ENCODE results near the gene CDIP1.
"Not testable (repeated sequence)": the region's sequence is repeated elsewhere in the genome, so short reads cannot be mapped to it uniquely, and the experiment has no call there.

Gene CDIP1

GRCh38 chr16:4538350-4539235 lies at the start of gene CDIP1:
Gene CDIP1 (minus strand): TSS chr16:4538773. CDS start chr16:4514130, 24,643 bp downstream.
- peak; percentile 86 for DNase-seq

DNA sequence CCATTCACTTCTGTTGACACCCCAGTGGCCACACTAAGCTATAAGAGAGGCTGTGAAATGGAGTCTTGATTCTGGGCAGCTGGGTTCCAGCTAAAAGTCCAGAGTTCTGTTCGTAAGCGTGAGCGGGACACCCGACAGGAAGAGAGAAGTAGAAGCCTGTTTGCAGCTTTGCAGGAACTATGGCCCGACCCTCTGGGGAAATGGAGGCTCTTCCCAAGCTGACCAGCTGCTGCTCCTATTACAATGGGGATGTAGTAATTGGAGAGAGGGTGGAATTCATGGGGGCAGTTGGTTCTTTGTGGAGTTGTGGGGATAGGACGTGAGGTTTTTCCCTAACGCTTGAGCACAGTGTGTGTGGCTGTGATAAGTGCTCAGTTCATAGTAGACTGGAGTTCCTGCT lies 47.7 kb upstream of the CDIP1 start:
- DNase-seq = no peak

DNA sequence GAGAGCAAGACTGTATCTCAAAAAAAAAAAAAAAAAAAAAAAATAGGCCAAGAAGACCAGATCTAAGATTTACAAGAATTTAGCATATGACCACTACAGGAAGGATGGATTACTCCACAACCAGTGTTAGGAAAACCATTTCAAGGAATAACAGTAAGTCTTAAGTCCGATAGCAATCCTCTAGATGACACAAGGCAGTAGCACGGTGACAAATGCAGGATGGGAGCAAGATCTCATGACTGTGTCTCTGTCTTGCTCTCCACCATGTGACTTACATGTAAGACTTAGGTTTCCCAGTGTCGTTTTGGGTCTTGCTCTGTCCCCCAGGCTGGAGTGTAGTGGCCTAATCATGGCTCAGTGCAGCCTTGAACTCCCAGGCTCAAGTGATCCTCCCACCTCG lies 45.3 kb upstream of the CDIP1 start:
- DNase-seq = no peak

GRCh38 chr16:4580250-4580649 lies 41.7 kb upstream of the CDIP1 start:
- peak; percentile 53 for DNase-seq

GRCh38 chr16:4578961-4579530 lies 40.5 kb upstream of the CDIP1 start:
- no peak for DNase-seq

GRCh38 chr16:4576008-4576407 lies 37.4 kb upstream of the CDIP1 start:
- no peak for DNase-seq

GRCh38 chr16:4574919-4575705 lies 36.5 kb upstream of the CDIP1 start:
- no peak for DNase-seq

DNA sequence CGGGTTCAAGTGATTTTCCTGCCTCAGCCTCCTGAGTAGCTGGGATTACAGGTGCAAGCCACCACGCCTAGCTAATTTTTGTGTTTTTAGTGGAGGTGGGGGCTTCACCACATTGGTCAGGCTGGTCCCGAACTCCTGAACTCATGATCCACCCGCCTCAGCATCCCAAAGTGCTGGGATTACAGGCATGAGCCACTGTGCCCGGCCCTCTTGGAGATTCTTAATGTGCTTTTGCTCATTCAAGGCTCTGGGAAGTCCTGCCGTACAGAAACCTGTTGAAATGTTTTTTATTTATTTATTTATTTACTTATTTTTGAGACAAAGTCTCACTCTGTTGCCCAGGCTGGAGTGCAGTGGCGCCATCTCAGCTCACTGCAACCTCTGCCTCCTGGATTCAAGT lies 35.4 kb upstream of the CDIP1 start:
- not testable (repeated sequence) for DNase-seq

DNA sequence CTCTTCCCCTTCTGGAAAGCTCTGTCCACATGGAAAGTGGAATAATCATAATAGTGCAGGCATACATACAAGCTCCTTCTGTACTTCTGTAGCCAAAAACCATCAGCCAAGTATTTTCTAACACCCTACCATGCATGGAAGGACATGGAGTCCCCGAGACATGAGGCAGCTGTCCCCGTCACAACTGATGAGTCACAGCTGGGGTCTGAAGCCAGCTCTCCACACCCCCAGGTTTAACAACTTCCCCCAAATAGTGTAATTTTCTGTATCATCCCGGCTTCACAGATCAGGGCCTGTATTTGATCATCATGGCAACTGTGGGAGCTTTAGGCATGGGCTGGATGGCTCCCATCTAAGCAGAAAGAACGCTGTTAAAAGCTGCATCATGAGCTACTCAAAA lies 34.1 kb upstream of the CDIP1 start:
- no peak for DNase-seq

DNA sequence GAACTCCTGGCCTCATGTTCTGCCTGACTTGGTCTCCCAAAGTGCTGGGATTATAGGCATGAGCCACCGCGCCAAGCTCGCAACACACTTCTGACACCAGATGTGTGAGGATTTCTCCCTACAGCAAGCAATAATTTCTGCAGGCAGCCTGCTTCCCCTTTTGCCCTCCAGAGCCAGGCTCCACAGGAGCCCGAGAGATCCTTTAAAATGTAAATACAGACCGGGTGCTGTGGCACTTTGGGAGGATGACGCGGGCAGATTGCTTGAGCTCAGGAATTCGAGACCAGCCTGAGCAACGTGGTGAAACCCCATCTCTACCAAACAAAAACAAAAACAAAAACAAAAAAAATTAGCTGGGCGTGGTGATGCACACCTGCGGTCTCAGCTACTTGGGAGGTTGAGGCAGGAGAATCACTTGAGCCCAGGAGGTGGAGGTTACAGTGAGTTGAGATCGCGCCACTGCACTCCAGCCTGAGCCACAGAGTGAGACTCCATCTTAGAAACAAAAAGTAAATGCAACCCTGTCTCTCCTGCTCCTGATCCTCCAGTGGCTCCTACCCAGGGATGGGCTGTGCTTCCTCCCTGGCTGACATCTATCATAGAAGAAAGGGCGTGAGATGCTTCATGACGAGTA lies 32.2 kb upstream of the CDIP1 start:
- DNase-seq = no peak

- DNase-seq = no peak
These were observed 31.5 kb upstream of the CDIP1 start for GRCh38 chr16:4570086-4570485.

GRCh38 chr16:4566144-4566543 lies 27.6 kb upstream of the CDIP1 start:
- DNase-seq = no peak

GRCh38 chr16:4564661-4565267 lies 26.2 kb upstream of the CDIP1 start:
- DNase-seq = no peak

- no peak for DNase-seq
These were observed 23.0 kb upstream of the CDIP1 start for GRCh38 chr16:4561596-4561995.

DNA sequence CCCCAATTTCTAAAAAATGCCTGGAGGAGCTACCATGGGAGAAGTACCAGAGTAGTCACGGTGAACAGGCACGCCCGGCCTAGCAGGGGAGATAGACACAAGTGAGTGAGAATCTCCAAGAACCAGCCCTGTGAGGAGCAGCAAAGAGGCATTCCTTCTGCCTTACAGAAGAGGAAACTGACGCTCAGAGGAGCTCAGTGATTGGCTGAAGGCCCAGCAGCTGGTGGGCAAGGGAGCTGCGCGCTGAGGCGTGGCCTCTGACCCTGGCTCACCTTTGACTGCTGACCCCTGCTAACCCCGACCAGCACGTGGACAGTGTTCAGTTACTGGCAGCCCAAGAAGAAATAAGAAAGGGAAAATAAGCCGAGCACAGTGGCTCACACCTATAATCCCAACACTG lies 19.4 kb upstream of the CDIP1 start:
- DNase-seq = no peak

GRCh38 chr16:4556580-4556979 lies 18.0 kb upstream of the CDIP1 start:
- no peak for DNase-seq

- DNase-seq = no peak
These were observed 17.5 kb upstream of the CDIP1 start, which contains the start of gene C16orf96 for GRCh38 chr16:4556112-4556511. Gene C16orf96 (plus strand): TSS chr16:4556340. CDS start chr16:4556490, 150 bp downstream.

- no peak for DNase-seq
These were observed 14.0 kb upstream of the CDIP1 start for GRCh38 chr16:4552541-4552940.

DNA sequence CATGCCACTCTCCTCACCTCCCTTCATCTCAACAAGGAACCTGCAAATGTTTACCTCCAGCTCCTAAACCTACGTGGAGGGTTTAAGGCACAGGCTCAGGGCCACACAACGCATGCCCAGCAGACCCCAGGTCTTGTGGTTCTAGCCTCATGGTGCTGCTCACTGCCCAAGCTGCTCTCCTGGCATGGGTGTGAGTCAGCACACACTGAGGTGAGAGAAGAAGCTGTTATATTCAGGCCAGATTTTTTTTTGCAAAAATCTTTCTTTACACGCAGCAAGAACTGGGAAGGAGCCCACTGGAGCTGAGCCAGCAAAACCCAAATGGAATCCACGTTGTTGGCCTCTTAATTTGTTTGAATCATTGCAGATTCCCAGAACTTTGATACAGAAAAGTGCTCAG lies 12.0 kb upstream of the CDIP1 start:
- DNase-seq = no peak

DNA sequence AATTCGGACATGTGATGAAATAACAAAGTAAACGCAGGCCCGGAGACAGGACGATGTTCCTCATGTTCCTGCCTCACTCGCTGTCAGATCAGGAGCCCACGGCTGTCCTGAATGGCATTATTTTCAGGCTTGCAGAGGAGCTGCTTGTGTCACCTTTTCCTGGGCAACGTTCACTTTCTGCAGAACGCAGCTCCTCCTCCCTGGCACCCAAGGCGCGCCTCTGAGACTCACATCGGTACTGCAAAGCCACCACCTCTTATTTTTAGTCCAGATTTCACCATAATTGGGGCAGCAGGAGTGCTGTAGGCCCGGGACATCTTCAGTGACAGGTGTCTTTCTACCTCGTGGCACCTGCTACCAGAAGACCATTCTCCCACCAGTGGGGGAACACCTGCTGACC lies 9.6 kb upstream of the CDIP1 start:
- no peak for DNase-seq

DNA sequence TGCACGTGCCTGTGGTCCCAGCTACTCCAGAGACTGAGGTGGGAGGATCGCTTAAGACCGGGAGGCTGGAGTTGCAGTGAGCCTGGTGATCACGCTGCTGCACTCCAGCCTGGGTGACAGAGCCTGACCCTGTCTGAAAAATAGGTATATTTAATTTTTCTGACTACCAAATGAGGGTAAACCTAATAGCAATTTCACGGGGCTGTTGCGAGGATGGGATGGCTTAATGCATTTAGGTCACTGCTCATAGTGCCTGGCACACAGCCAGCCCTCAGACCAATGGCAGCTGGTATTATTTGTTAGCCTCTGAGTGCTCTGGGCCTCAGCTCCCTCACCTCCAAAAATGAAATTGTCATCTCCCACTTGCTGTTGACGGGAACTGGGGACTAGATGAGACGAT lies 5.9 kb upstream of the CDIP1 start:
- no peak for DNase-seq

- DNase-seq = no peak
These were observed 1.2 kb upstream of the CDIP1 start for GRCh38 chr16:4539716-4540284.

All from kidney glomerular epithelial cell (primary cell).